HT-29 (cell line): ENCODE measurements around the gene PLPPR4. TPM values are rescaled to one million over a fixed set of nuclear protein-coding genes. Genes with fewer than 3 reads are reported as not detected.
A peak's percentile ranks its signal among the peaks of the same experiment; 100 is the strongest.
"Not testable (repeated sequence)": the region's sequence is repeated elsewhere in the genome, so short reads cannot be mapped to it uniquely, and the experiment has no call there.

Source experiments
- DNase-seq: peaks from one replicate; pipeline ENCODE4 v3.0.0-alpha.2; 2015; ENCODE audit warnings: low spot score
- total RNA-seq: library from RNA; depleted of rRNA; stranded (reverse); fragments of >200 nt; shearing (Covaris generic); gene quantifications from 2 replicates; pipeline ENCODE4 v1.2.3, GENCODE V29; 2014; rRNA removed

Gene PLPPR4
- total RNA-seq, result not detected in 2 replicates

- no peak for DNase-seq
Measured at GRCh38 chr1:99264201-99265021, at the start of gene PLPPR4. Gene PLPPR4, plus strand, starts transcription at chr1:99264492. Its CDS starts 102 bp downstream, at chr1:99264594.

- DNase-seq, result no peak
Measured at GRCh38 chr1:99216956-99217355, 47.3 kb upstream of the PLPPR4 start.

- no peak for DNase-seq
Measured at GRCh38 chr1:99217599-99217998, 46.7 kb upstream of the PLPPR4 start.

GRCh38 chr1:99218572-99218971, 45.7 kb upstream of the PLPPR4 start:
- no peak for DNase-seq

- no peak for DNase-seq
Measured at GRCh38 chr1:99218999-99219398, 45.3 kb upstream of the PLPPR4 start.

- DNase-seq, result peak; percentile 14
Measured at GRCh38 chr1:99227056-99227897, 37.0 kb upstream of the PLPPR4 start.

- no peak for DNase-seq
Measured at GRCh38 chr1:99228153-99228552, 36.1 kb upstream of the PLPPR4 start.

GRCh38 chr1:99229122-99229521, 35.2 kb upstream of the PLPPR4 start:
- DNase-seq, result no peak

- no peak for DNase-seq
Measured at GRCh38 chr1:99230695-99231094, 33.6 kb upstream of the PLPPR4 start.

- no peak for DNase-seq
Measured at GRCh38 chr1:99232172-99232571, 32.1 kb upstream of the PLPPR4 start.

GRCh38 chr1:99233446-99233845, 30.8 kb upstream of the PLPPR4 start:
- DNase-seq, result no peak

GRCh38 chr1:99236756-99237155, 27.5 kb upstream of the PLPPR4 start:
- no peak for DNase-seq

GRCh38 chr1:99239690-99240089, 24.6 kb upstream of the PLPPR4 start:
- DNase-seq, result no peak

- no peak for DNase-seq
Measured at GRCh38 chr1:99240621-99241020, 23.7 kb upstream of the PLPPR4 start.

- DNase-seq, result no peak
Measured at GRCh38 chr1:99246152-99246551, 18.1 kb upstream of the PLPPR4 start.

GRCh38 chr1:99247199-99247598, 17.1 kb upstream of the PLPPR4 start:
- DNase-seq, result no peak

- DNase-seq, result no peak
Measured at GRCh38 chr1:99250728-99251127, 13.6 kb upstream of the PLPPR4 start.

- no peak for DNase-seq
Measured at GRCh38 chr1:99251308-99251707, 13.0 kb upstream of the PLPPR4 start.

- no peak for DNase-seq
Measured at GRCh38 chr1:99252630-99253029, 11.7 kb upstream of the PLPPR4 start.

- not testable (repeated sequence) for DNase-seq
Measured at GRCh38 chr1:99260402-99260801, 3.9 kb upstream of the PLPPR4 start.

GRCh38 chr1:99265124-99265523, 832 bp downstream of the PLPPR4 start:
- no peak for DNase-seq

- no peak for DNase-seq
Measured at GRCh38 chr1:99266726-99267125, 2.4 kb downstream of the PLPPR4 start.

- no peak for DNase-seq
Measured at GRCh38 chr1:99268021-99268420, 3.7 kb downstream of the PLPPR4 start.
